K562 (cell line): ENCODE data around the gene ZNF581. TPM values are rescaled to one million over a fixed set of nuclear protein-coding genes. Genes with fewer than 3 reads are reported as not detected.

Source experiments
- ARID3B ChIP-seq: fragments of 250-450 bp; sonication (Bioruptor Pico); IDR thresholded peaks from 2 replicates; pipeline ENCODE4 v1.4.0; 2020; ENCODE audit warnings: borderline replicate concordance
- CCAR2 ChIP-seq: fragments of 200-400 bp; formaldehyde crosslinking; IDR thresholded peaks from 2 replicates; pipeline ENCODE4 v1.6.1; 2017; ENCODE audit warnings: mild to moderate bottlenecking, low read depth, low read length
- KDM1A ChIP-seq, 2 experiments: fragments of 450-650 bp; IDR thresholded peaks; 2 replicates each; pipeline ENCODE4 v1.6.1; 2016; ENCODE audit warnings: mild to moderate bottlenecking in 2 of 2
- POLR2G ChIP-seq: fragments of 200-400 bp; formaldehyde crosslinking; IDR thresholded peaks from 2 replicates; pipeline ENCODE4 v1.6.1; 2017; ENCODE audit warnings: low read depth, mild to moderate bottlenecking, antibody characterized with exemption, low read length, moderate library complexity
- RBM14 ChIP-seq: fragments of 200-400 bp; formaldehyde crosslinking; IDR thresholded peaks from 2 replicates; pipeline ENCODE4 v1.6.1; 2018; ENCODE audit warnings: low read depth, mild to moderate bottlenecking, low read length, moderate library complexity, borderline replicate concordance; ENCODE audit not compliant: insufficient read depth
- SMC3 ChIP-seq: conservative IDR thresholded peaks from 2 replicates; pipeline ENCODE4 v1.6.1; 2011; ENCODE audit warnings: low read depth, low read length, improper control_type of control experiment; ENCODE audit not compliant: insufficient read depth
- ZBTB17 ChIP-seq: fragments of 450-650 bp; formaldehyde crosslinking; IDR thresholded peaks from 2 replicates; pipeline ENCODE4 v1.4.0; 2020; ENCODE audit warnings: mild to moderate bottlenecking
- ZNF354B ChIP-seq: fragments of 250-450 bp; sonication (Bioruptor Pico); IDR thresholded peaks from 2 replicates; pipeline ENCODE4 v1.4.0; 2020
- ZNF407 ChIP-seq: fragments of 450-650 bp; IDR thresholded peaks from 2 replicates; pipeline ENCODE4 v1.6.1; 2016; ENCODE audit warnings: low read depth
- ZNF592 ChIP-seq: fragments of 450-650 bp; IDR thresholded peaks from 2 replicates; pipeline ENCODE4 v1.6.1; 2017; ENCODE audit warnings: antibody characterized with exemption, mild to moderate bottlenecking
- polyA plus RNA-seq, 8 experiments: library from polyadenylated mRNA; depleted of rRNA in 4 of 8; stranded (reverse) in 5 of 8; unstranded in 3 of 8; fragments of >200 nt; fragmentation: Nextera tagmentation in 2 of 8; fragmentation: Illumina TruSeq in 1 of 8; extraction: Ambion mirVana in 2 of 8; extraction: Trizol in 1 of 8; gene quantifications; 2 replicates each; pipeline versions ENCODE4 v1.2.1 to v1.2.3, GENCODE V29; 2011 to 2014; ENCODE audit warnings: inconsistent platforms in 1 of 8, missing spikeins in 1 of 8
- total RNA-seq, 7 experiments: library from RNA; depleted of rRNA in 6 of 7; stranded (reverse); fragments of >200 nt in 6 of 7; fragmentation: Illumina TruSeq in 2 of 7; extraction: Trizol in 2 of 7; gene quantifications; 2 replicates each; pipeline versions ENCODE4 v1.2.1 to v1.2.3, GENCODE V29; 2011 to 2021; ENCODE audit warnings: low replicate concordance in 1 of 7

The ZNF581 gene
- total and polyA plus RNA-seq, 9 of the 15 experiments (the other 6 are each of a cell fraction or from before 2014, with no cell fraction given): 2.4 to 39.4 (median 15.4) TPM

- peak; percentile 63; the same call in 1 of the 2 replicates for TF ChIP-seq ZNF592
- no peak for TF ChIP-seq ZNF354B
- no peak for TF ChIP-seq CCAR2
- 0 out of 2 replicates have a peak, but pooled peaks have one; percentile 4 for TF ChIP-seq POLR2G
- no peak for TF ChIP-seq SMC3
- TF ChIP-seq RBM14: no peak
- no peak for TF ChIP-seq ZBTB17 (CRISPR knock-in tag)
- no peak for TF ChIP-seq ZNF407
- no peak for TF ChIP-seq KDM1A (IDR thresholded peaks at IDR 0.05)
- TF ChIP-seq ARID3B (CRISPR knock-in tag): no peak
Observed at GRCh38 chr19:55649268-55650125, 6.0 kb downstream of the ZNF581 start (continued).
